GM21786 (cell line): ENCODE results near the gene IL1RL2.

Source experiments
- ATAC-seq: cut with Tn5 transposase; IDR thresholded peaks from one replicate; pipeline ENCODE4 v1.9.1; 2021; ENCODE audit not compliant: unreplicated experiment

Gene IL1RL2

DNA sequence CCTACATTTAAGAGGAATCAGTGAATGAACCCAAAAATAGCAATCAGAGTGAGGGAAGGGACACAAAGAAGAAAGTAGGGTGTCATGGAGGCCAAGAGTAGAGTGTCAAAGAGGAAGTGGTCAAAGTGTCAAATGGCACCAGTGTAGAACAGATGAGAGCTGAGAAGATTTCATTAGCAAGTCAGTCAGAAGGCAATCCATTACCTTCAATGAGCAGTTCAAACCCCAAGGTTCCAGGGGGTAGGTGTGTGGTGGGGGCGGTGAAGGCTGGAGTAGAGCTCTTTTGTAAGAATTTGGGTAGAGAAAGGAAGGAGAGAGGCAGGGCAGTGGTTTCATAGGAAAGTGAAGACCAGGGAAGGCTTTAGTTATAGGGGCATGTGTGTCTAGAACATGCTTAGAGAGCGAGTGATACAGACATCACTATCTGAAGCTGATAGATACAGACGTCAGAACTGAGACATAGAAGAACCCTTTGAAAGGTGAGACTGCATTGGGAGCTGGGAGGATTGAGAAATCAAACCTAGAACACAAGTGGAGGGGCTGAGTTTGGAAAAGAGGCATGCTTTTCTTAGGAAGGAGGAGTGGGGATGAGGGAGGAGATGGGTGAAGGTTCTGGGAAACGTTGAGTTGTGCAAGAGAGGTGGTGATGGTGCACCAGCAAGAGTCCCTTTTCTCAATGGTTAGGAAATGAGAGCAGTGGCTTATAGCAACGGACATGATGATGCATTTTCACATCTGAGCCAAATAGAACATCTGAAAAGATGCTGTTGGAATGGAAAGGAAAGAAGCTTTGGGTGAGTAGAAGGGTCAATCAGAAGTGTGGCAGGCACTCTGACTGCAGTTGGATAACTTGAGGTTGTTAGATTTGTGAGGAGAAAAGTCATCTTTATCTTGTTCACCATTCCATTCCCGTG, 75.7 kb downstream of the IL1RL2 start:
- no peak for ATAC-seq

DNA sequence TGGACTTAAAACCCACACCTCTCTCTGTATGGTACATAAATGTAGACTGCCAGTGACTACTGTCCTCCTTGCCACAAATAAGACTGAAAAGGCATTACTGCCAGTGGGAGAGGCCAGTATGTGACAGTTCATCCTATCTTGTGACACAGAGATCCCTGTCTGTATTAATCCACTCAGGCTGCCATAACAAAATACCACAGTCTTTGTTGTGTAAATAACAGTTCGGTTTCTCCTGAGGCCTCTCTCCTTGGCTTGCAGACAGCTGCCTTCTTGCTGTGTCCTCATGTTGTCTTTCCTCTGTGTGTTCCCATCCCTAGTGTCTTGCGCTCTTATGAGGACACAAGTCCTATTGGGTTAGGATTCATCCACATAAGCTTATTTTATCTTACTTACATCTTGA, 78.1 kb downstream of the IL1RL2 start:
- ATAC-seq = no peak

DNA sequence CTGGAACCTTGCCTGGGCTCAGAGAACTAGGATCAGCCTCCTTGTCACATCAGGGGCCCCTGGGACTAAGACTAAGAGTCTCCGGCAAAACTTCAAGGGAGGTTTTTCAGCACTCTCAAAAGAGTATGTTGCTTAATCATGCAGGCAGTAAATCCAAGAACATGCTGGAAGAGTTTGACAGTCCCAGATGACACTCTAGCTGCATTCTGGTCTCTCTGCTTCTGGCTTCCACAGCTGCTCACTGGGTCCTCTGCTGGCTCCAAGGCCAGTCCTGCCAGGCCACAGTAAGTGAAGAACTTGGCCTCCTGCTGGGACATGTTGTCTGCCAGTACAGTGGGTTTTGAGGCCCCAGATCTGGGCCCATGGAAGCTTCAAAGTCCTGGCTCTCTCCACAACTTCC, 79.4 kb downstream of the IL1RL2 start:
- no peak for ATAC-seq

DNA sequence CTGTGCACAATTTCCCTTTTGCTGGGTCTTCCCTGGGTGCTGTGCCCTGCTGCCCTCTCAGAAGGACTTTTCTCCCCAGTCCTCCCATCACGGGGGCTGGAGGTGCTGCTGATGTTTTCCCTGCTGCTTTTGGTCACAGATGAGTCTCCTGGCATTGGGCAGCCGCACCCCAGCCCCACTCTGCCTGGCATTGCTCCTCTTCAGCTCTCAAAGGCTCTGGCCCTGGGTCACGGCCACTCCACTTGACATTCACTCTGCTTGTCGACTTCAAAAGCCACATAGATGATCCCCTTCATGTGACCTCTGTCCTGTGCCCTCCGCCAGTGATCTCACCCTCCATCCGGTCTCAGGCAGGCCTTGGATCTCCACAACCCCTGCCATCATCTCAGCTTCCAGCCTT, 81.0 kb downstream of the IL1RL2 start:
- ATAC-seq = no peak

DNA sequence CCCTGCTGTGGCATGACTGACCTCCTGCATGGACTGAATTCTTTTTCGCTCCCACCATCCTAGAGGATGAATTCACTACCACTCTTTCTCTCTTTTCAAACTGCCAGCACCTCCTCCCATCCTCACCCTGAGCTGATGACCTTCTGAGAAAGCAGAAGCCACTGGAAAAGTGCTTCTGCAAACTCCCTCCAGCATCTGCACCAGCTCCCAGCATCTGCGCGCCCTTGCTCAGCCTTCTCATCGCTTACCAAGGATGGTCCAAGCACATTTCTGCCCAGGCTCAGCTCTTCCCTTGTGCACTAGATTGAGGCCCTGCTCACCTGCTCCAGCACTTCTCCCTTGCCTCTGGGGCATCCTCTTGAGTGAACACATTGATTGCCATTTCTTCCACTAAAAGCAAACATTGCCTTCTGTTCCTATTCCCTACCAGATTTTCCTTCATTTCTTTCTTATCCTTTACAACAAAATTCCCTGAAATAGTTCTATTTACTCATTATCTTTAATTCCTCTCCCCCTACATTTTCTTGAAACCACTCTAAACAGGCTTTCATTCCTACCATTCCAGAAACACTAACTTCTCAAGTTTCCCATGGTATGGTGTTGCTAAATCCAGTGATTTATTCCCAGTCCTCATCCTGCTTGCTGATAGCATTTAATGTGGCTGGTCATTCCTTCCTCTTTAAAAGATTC, 81.8 kb downstream of the IL1RL2 start:
- no peak for ATAC-seq

DNA sequence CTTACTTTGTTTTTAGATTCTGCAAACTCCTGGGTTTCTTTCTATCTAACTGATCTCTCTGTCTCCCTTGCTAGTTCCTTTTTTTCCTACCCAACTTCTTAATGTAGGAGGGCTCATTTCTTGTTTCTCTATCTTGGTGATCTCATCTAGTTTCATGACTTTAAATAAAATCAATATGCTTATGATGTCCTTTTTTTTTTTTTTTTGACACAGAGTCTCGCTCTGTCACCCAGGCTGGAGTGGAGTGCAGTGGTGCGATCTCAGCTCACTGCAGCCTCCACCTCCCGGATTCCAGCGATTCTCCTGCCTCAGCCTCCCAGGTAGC, 82.3 kb downstream of the IL1RL2 start:
- no peak for ATAC-seq

DNA sequence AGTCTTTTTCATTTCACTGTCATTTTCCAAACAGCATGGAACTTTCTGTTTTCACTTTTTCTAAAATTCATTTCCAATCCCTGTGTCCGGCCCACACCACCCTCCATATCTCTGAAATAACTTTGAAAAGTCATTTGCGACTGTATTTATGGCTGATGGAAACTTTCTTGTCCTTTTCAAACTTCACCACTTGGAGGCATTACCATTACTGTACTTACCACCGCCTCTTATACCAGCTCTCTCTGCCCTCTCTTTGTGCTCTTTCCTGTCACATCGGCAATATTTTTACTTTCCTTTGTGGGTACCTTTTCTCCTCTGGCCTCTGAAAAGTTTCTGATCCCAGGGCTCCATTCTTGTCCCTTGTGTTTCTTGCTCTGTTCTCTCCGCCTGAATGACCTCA, 85.0 kb downstream of the IL1RL2 start:
- ATAC-seq = no peak

DNA sequence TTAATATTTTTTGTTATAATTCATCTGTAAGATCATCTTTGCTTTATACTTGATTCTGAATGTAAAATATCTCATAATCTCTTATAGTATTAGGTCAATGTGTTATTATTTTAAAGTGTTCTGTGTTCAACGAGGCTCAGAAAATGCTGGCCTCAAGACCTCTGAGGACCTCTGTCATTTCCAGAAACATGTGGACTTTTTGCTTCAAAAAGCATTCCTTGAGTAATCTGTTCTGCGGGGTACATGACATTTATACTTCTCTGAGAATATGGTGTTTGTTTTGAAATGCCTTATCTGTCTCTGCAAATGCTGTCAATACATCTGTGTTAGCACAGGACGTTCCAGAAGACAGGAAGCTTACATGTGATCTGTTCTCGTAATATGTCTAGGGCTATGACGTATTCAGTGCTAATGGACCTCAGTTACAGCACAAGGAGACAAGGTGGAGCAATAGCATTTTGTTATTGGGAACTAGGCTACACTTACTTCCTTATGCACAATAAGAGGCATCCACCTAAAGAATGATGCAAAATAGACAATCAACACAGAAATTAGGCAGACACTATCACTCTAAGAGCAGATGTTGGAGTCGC, 86.9 kb downstream of the IL1RL2 start:
- ATAC-seq = no peak

DNA sequence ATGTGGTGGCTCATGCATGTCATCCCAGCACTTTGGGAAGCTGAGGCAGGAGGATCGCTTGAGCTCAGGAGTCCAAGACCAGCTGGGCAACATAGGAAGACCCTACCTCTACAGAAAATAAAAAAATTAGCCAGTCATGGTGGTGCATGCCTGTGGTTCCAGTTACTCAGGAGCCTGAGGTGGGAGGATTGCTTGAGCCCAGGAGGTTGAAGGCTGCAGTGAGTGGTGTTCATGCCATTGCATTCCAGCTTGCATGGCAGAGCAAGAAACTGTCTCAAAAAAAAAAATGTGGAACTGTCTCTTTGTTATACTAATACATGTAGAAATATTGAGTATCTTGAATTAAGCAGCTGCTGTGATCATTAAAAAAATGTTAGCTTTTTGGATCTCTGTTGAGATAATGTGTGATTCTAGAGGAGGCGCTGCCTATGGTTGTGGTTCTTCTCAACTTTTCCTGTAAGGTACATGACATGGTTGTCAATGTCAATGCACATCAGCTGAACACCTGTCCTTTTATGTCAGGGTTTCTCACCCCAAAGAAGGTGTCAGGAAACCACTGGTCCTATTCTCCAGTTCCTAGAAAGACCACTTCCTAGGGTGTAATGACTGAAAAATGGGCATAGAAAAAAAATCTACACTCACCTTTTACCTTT, 89.9 kb downstream of the IL1RL2 start:
- no peak for ATAC-seq

DNA sequence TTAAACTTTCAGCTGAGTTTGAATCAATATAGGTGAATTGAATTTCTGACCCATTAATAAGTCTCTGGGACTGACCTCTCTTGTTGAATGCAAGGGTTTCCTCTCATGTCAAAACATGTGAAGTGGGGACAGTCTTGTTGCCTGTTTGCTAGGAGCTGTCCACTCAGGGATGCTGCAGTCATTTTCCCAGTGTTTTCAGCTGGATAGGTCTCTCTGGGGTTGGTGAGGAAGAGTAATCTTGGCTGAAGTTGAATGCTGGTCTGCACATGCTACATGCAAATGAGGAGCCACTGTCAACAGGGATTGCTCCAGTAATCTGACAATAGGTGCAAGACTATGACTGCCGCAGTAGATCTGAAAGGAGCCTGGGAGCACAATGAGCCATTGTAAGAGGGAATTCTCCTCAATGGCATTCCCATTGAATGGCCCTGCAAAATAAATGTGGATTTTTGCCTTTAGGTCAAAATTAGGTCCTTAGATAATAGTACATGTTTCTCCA, 90.4 kb downstream of the IL1RL2 start:
- no peak for ATAC-seq

DNA sequence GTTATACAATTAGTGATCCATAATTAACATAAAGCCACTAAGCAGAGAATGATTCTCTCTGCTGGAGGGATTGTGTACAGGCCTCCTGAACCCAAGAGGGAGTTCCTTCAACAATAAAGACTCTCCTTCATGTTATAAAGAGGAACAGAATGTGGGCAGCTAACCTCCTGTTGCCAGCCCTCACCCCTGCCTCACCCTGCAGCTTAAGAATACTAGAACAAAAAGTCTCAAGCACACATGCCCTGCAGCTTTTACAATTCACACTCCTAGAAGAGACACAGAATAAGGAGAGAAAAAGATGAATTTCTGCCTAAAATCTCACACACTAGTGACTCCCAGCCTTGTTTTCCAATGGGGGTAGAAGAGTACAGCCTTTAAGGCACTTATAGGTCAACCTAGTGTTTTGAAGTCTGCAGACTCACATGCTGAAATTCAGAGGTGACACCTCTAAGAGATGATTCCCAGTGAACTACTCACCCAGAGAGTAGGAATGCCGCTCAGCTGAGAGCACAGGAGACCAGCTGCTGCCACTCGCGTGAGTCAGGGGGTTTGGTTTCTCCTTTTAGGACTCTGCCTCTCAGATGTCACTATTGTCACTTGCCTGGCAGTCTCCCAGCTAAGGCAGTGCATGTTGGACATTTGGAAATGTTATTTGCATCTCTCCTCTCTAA, 92.0 kb downstream of the IL1RL2 start:
- ATAC-seq = no peak

DNA sequence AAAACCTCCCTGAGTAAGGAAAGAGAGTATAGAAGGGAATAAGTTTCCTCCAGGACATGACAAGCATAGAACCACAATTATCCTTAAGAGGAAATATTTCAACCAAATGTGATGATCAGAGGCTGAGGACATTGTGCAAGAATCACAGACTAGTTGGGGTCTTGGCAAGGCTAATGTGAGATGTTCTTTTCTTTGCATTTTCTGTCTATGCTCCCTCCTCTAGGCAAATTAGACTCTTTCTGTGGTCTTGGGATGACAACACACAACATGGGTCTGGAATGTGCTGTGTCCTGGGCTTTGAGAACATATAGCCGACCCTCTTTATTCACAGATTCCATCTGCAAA, 92.5 kb downstream of the IL1RL2 start:
- ATAC-seq = no peak

DNA sequence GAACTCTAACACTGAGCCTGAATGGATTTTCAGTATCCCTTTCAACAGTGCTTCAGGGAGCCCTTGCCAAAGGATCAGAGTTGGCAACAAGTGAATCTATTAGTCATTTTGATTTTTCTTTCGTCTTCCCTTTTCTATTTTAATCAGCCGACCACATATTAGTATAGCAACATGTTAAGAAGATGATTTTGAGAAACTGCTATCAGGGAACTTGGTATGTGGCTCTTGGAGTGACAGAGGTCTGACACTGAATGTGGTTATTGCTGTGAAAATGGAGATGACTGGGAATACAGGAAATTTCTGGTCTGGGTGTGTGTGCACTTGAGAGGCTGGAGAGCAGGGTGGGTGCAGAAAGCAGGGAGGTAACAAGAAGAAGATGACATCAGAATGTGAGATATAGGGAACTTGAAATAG, 95.9 kb downstream of the IL1RL2 start:
- no peak for ATAC-seq

DNA sequence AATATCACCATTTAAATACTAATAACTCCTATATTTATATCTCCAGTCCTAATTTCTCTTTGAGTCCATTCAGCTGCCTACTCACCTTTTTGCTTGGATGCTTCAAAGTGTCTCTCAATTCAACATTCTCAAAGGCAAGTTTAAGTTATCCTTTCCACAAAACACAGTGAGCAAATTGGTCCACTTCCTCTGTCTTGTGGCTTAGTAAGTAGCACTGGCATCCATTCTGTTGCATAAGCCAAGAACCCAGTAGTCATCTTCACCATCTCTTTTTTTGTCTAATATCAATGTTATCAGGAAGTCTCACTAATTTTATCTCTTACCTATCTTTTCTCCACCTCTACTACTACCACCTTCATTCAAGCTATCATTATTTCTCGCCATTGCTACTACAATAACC, 97.2 kb downstream of the IL1RL2 start:
- ATAC-seq = no peak

DNA sequence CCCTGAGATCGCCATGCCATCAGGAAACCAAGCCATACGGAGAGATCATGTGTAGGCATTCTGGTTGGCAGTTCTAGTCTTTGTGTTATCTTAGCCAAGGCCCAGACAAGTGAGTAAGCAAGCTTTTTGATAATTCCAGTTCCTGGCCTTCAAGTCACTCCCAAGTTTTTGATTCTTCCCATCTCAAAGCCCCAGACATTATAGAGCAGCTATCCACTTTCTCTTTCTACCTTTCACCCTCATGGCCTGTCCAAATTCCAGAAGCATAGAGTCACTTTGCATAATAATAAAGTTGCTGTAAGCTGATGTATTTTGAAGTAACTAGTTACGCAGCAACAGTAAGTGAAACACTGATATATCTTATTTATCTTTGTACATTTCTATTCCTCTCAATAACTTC, 97.8 kb downstream of the IL1RL2 start:
- no peak for ATAC-seq

DNA sequence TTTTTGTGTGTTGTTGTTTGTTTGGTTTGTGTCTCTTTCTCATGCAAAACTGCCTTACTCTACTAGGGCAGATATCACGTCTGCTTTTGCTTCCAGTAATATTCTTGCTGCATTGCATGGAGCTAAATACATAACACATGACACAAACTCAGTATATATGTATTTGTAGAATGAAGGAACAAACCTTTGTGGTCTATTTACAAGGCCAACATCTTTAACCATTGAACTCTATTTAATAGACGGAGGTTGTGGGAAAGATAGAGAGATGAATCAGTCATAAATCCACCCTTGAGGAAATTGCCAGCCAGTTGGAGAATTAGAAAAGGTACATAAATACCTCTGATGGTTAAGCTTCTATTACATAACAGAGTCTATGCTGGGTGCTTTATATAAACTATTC, 98.5 kb downstream of the IL1RL2 start:
- ATAC-seq = no peak

DNA sequence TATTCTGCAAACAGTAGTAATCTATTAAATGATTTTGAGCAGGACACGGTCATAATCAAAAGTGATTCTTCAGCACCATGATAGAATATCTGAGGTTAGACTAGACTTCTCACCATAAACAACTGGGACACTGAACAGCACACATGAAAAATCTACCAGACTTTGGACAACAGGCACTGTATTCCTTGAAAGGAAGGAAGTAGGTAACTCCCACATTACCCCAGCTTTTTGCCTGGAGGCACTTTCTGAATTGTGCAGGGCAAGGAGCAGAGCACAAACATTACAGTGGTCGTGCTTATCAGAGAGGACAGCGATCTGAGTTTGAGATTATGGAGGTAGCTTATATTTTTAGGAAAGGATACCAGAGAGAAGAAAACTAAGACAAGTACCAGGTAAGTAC, 99.2 kb downstream of the IL1RL2 start:
- ATAC-seq = no peak

DNA sequence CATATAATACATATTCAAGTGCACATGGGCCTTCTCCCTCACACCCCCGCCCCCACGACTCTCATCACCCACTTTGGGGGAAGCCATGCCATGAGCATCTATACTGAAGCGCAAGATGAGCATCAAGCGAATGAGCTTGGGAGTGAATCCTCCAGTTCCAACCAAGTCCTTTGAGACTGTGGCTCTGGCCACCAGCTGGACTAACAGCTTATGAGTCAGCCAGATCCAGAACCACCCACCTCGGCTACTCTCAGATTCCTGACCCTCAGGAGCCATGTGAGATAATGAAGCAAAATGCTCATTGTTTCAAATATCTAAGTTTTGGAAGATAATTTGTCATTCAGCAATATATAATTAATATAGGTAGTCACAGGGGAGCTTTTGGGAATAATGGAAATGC, 102.3 kb downstream of the IL1RL2 start:
- no peak for ATAC-seq
